ENCODE results near the gene C1orf35. TPM values are rescaled to one million over a fixed set of nuclear protein-coding genes. Genes with fewer than 3 reads are reported as not detected.

Gene C1orf35
- total RNA-seq, 3 donors from 2014 or later = 11.5 to 17.0 (median 15.7) TPM

GRCh38 chr1:228082214-228082917 lies 20.8 kb downstream of the C1orf35 start, which contains the start of gene ARF1:
Gene ARF1 (plus strand): TSS chr1:228082708. CDS start chr1:228097115, 14,407 bp downstream.
- intact Hi-C loops (cut with DNase I; ENCODE audit: low total_unique reads) = loop anchor here (10.0 kb wide), 1 partner anchor 192 kb away; no protein-coding TSS in a partner anchor
- Histone ChIP-seq H3K27ac (peak within 1 kb of the TSS; percentile 98 to 100), H3K36me3 (no peaks in the 10 kb centered on the region), H3K27me3 (no peaks in the 10 kb centered on the region), H3K9me3 (no peaks in the 10 kb centered on the region), H3K4me3 (peak within 1 kb of the TSS; percentile 79 to 100 (median 100)), H3K4me1 (peaks cover 12 to 30% of the 10 kb centered on the region in 2 donors)
- DNase-seq (ENCODE audit: low spot score in 2 of 2) = peak; percentile 85 to 87
- TF ChIP-seq CTCF (IDR thresholded peaks at IDR 0.05) (peak in 1 of 3 donors; percentile 11), POLR2A (IDR thresholded peaks at IDR 0.05) (no peak), POLR2AphosphoS5 (IDR thresholded peaks at IDR 0.05) (peak; percentile 63 to 99 (median 85))

- H3K36me3 ChIP-seq = no peaks in the 10 kb centered on the region
- no peaks in the 10 kb centered on the region for H3K9me3 ChIP-seq
- H3K27ac ChIP-seq = peak overlapping the region; percentile 98 to 100
- no peak for TF ChIP-seq POLR2A (IDR thresholded peaks at IDR 0.05)
- TF ChIP-seq CTCF (IDR thresholded peaks at IDR 0.05) = no peak
- TF ChIP-seq POLR2AphosphoS5 (IDR thresholded peaks at IDR 0.05) = no peak
- intact Hi-C loops (cut with DNase I; ENCODE audit: low total_unique reads) = loop anchor here (10.0 kb wide), 1 partner anchor 193 kb away; no protein-coding TSS in a partner anchor
- no peaks in the 10 kb centered on the region for H3K27me3 ChIP-seq
- H3K4me3 ChIP-seq = peak overlapping the region; percentile 79 to 100 (median 100)
- DNase-seq (ENCODE audit: low spot score in 2 of 2) = no peak
- peaks cover 7 to 23% of the 10 kb centered on the region in 2 donors for H3K4me1 ChIP-seq
These were observed 21.4 kb downstream of the C1orf35 start for GRCh38 chr1:228081578-228082213.

- intact Hi-C loops (cut with DNase I; ENCODE audit: low total_unique reads) = loop anchor here (10.0 kb wide), 1 partner anchor 194 kb away; no protein-coding TSS in a partner anchor
- peak overlapping the region; percentile 79 to 100 (median 100) for H3K4me3 ChIP-seq
- peak in 1 of 2 donors; percentile 34 for DNase-seq (ENCODE audit: low spot score in 2 of 2)
- H3K36me3 ChIP-seq = no peaks in the 10 kb centered on the region
- peaks cover 5 to 22% of the 10 kb centered on the region in 2 donors for H3K4me1 ChIP-seq
- TF ChIP-seq POLR2A (IDR thresholded peaks at IDR 0.05) (no peak), CTCF (IDR thresholded peaks at IDR 0.05) (no peak), POLR2AphosphoS5 (IDR thresholded peaks at IDR 0.05) (no peak)
- no peaks in the 10 kb centered on the region for H3K9me3 ChIP-seq
- peak overlapping the region in 1 of 2 donors; percentile 98 for H3K27ac ChIP-seq
- no peaks in the 10 kb centered on the region for H3K27me3 ChIP-seq
These were observed 22.0 kb downstream of the C1orf35 start for GRCh38 chr1:228081144-228081543.

- intact Hi-C loops (cut with DNase I; ENCODE audit: low total_unique reads) = loop anchor here (2.0 to 10.0 kb wide), 2 partner anchors 33 to 195 kb away; no protein-coding TSS in a partner anchor
- Histone ChIP-seq H3K4me3 (no peak overlapping the region), H3K9me3 (no peaks in the 10 kb centered on the region), H3K27me3 (no peaks in the 10 kb centered on the region), H3K4me1 (peaks cover 3 to 10% of the 10 kb centered on the region in 2 donors), H3K27ac (no peak overlapping the region), H3K36me3 (no peaks in the 10 kb centered on the region)
- no peak for TF ChIP-seq POLR2A (IDR thresholded peaks at IDR 0.05)
- no peak for TF ChIP-seq CTCF (IDR thresholded peaks at IDR 0.05)
- TF ChIP-seq POLR2AphosphoS5 (IDR thresholded peaks at IDR 0.05) = no peak
- peak in 1 of 2 donors; percentile 44 for DNase-seq (ENCODE audit: low spot score in 2 of 2)
These were observed 23.4 kb downstream of the C1orf35 start for GRCh38 chr1:228079601-228080263.
